GM19025 (cell line): Measurements from ENCODE around the gene LIF.
"Not testable (repeated sequence)": the region's sequence is repeated elsewhere in the genome, so short reads cannot be mapped to it uniquely, and the experiment has no call there.

Source experiments
- ATAC-seq: cut with Tn5 transposase; IDR thresholded peaks from one replicate; pipeline ENCODE4 v1.9.1; 2021; ENCODE audit warnings: mild to moderate bottlenecking, low read depth, moderate library complexity; ENCODE audit not compliant: unreplicated experiment

The LIF gene

DNA sequence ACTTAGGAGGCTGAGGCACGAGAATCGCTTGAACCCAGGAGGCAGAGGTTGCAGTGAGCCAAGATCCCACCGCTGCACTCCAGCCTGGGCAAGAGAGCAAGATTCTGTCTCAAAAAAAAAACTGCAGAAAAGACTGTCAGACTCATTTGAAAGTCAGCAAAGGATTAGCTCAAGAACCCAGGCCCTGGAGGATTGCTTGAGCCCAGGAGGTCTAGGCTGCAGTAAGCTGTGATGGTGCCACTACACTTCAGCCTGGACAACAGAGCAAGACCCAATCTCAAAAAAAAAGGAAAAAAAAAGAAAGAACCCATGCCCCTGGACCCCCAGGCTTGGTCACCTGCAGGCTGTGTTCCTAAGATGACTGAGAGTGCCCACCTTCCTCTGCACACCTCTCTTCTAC lies 16.2 kb downstream of the LIF start:
- ATAC-seq, result no peak

DNA sequence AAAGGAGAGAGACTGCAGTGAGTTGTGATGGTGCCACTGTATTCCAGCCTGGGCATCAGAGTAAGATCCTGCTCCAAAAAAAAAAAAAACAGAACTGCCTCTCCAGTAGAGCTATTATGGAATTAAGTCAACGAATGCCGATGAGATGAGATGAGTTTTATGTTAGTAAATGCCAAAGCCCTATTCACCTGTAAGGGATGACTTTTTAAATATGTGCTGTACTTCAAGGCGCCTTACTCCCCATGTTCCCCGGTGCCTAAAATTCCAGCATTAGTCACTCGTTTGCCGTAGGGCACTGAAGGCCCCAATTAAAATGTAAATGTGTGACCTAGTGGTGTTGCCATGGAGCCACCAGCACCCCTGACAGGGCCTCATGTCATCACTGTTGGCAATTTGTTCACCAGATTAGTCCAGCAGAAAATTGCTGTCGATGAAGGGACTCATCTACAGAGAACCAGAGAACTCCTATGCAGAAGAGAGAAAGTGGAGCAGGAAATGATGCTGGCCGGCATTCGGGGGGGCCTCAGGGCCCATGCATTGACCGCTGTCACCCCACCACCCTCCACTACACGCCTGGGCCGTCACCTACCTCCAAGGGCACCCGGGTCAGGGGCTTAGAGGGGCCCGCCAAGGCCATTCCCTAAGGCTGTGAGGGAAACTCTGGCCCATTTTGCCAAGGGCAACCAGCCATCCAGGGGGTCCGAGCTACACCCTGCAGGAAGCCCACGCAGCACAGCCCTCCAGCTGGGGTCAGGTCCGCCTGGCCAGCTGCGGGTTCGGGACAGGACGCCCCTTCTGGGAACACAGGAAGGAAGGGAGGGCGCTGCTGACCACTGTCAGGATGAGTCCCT lies 17.8 kb downstream of the LIF start:
- ATAC-seq, result no peak

DNA sequence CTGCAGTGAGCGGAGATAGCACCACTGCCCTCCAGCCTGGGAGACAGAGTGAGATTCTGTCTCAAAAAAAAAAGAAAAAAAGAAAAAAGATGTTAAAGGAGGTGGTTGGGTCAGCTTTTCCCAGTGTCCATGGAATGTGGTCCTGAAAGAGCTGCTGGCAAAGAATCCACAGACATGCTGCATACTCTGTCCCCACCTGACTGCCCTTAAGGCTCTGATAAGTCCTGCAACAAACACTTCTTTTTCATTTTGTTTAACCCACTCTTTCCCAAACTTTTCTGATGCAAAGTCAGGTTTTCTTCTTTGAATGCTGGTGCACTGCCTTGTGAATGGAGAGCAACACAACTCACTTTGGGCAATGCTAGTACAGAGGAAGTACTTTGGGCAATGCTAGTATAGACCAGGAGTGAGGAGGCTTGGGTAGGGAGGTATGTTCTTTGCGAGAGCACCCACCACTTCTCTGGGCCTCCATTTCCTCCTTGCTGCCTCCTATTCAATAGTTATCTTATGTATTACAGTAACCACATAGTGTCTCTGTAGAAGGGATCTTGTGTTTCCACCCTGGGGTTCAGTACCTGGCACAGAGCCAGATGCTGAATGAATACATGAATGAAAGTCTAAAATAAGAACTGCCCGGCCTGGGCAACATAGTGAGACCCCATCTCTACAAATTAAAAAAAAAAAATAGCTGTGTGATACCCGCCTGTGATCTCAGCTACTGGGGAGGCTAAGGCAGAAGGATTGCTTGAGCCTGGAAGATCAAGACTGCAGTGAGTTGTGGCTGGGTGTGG lies 18.9 kb downstream of the LIF start:
- no peak for ATAC-seq

DNA sequence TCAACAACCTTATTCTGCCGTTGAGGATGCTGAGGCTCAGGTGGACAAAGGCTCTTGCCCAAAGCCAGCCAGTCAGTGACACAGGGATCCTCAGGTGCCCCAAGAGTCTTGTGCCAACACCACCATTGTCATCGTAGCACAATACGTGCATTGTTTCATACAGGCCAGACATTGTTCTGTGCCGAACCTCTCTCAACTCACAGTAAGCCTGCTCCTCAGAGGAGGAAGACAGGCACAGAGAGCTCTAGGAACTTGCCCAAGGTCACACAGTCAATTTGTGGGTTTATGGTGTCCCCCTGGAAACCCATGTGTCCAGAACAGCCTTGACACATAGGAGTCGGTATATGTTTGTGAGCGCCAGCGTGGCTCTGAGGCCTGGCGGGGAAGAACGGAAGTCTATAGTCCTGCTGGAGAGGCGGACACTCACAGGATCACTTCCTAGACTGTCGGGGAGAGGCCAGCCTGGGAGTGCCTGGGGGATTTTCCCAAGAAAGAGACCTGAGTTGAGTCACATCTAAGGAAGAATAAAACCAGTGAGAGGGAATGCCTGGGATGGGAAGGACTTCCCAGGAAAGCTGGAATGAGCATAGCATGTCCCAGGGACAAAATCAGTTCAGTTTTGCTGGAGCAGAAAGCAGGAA lies 20.2 kb downstream of the LIF start:
- no peak for ATAC-seq

DNA sequence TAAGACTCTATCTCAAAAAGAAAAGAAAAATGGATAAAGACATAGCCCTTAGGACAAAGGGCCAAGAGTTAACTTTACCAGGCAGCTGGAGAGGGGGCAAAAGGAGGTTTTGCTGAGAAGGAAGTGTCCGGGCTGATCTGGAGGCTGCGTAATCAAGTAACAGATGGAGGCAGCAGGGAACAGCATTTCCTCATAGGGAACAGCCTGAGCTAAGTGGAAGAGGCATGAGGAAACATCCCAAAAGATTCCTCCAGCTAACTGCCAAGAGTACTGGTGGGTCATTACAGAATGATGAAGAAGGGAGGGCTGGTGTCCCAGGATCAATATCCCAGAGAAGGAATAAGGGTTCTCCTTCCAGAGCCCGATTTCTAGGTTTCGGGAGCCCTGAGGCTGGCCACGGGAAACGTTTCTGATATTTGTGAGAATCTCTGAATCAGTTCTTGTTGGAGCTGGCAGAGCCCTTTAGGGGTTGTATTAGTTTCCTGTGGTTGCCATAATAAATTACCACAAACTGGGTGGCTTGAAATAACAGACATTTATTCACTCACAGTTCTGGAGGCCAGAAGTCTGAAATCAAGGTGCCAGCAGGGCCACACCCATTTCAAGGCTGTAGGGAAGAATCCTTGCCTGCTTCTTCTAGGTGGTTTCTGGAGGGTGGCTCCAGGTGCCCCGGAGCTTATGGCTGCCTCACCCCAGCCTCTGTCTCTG lies 21.2 kb downstream of the LIF start:
- no peak for ATAC-seq

DNA sequence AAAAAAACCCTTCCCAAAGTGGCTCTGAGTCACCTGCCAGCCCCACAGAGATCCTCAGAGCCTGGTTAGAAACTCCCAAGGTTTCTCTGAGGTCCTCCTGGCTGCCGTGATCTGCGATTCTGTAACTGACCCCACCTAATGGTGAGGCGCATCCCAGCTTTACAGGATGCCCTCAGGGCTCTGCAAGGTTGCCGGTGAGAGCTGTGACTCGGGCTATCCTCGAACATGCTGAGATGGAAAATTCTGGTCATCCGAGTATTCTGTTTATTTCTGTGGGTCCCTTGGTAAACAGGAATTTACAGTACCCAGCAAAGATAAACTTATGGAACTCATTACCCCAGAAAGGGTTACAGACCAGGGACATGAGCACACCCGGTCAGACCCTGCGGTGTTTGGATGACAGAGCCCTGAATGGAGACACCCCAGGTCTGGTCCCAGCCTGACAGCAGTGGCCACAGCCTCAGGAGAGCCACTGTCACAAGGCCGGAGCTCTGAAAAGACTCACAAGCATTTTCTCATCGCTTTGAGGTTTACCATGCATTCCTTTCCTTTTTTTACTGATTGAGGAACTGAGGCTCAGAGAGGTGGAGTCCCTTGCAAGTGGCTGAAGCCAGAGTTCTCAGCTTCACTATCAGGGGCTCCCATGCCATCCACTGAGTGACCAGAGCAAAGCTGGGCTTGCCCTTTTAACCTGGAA lies 22.2 kb downstream of the LIF start:
- no peak for ATAC-seq

DNA sequence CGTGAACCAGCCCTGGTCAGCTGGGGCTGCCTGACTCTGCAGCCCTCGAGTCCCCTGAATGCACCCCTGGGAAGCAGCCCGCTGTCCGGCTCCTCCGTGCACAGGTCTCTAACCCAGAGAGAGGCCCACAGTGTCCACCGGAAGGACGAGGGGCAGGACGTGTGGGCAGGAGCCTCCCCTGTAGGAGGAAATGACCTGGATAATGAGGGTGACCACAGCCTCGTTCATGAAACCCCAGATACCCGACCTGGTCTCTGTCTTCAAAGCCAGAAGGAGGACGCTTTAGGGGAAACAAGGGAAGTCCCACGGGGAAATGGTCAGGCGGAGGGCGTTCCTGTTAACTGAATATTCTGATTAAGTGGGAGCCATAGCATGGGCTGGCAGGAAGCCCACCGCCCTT lies 23.3 kb downstream of the LIF start:
- no peak for ATAC-seq

DNA sequence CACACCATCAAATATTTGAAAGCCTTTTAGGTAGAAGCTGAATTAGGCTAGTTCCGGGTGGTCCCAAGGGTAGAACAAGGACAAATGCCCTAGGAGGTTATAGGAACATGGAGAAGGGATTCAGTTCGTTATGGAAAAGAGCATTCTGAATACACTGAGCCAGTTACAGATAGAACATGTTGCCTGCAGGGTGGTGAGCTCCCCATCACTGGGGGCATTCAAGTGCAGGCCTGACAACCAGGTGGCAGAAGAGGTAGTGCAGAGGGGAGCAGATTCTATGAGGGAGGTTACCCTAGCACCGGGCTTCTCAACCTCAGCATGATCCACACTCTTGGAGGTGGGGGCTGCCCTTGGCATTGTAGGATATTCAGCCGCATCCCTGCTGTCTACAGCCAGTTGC lies 24.2 kb downstream of the LIF start:
- ATAC-seq, result no peak

DNA sequence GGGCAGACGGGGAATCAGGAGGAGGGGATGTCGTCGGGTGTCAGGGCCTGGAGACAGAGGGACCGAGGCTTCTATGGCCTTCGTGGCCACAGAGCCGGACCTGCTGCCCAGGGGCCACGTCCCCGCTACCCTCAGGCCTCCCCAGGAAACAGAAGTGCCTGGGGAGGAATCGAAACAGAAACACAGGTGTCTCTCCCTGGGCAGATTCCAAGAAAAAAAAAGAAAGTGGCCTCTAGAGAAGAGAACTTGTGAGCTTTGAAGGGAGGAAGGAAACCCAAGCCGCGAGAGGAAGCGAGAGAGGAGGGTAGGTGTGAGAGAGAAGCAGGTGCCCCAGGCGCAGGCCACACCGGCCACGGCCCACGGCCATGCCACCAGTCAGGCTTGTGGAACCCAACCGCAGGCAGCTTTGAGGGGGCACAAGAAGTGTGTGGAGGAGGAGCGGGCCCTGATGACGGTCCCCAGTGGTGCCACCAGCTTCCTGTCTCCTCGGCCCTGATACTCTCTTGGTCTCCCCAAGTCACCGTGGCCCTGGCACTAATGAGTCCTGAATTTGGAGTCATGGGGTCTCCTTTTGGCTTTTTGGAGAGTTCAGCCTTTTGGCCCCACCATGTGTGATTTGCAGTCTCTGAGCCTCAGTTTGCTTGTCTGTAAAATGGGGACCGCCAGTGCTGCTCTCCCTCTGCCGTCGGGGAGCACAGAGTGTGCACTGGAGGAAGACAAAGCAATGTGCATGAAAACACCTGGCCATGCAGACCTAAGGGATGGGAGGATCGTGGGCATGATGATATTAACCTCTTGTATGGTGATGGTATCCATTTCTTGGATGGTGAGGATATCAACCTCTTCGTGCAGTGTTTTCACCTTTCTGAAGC lies 25.2 kb downstream of the LIF start:
- no peak for ATAC-seq

DNA sequence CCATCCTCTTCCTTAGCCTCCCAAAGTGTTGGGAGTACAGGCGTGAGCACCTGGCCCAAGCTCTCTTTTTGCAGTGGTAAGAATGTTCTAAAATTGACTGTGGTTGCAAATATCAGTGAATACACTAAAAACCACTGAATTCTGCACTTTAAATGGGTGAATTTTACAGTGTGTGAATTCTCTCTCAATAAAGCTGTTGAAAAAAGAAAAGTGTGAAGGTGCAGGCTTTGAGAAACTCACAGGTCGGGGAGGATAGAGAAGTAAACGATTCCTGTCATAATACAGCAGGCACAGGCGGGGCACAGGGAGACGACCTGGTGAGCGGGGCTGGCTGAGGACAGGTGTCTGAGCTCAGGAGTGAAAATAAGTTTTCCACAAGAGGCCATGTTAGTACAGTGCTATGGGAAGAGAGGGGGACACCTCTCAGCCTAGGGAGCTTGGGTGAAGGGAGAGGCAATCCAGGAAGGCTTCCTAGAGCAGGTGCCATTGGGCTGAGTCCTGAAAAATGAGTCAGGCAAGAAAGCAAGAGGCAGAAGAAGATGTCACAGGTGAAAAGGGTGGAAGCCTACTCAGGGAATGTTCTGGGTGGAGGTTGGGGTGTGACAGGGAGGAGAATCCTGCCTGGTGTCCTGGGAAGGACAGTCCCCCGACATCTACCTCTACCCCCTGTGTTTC lies 26.1 kb downstream of the LIF start:
- ATAC-seq, result no peak

DNA sequence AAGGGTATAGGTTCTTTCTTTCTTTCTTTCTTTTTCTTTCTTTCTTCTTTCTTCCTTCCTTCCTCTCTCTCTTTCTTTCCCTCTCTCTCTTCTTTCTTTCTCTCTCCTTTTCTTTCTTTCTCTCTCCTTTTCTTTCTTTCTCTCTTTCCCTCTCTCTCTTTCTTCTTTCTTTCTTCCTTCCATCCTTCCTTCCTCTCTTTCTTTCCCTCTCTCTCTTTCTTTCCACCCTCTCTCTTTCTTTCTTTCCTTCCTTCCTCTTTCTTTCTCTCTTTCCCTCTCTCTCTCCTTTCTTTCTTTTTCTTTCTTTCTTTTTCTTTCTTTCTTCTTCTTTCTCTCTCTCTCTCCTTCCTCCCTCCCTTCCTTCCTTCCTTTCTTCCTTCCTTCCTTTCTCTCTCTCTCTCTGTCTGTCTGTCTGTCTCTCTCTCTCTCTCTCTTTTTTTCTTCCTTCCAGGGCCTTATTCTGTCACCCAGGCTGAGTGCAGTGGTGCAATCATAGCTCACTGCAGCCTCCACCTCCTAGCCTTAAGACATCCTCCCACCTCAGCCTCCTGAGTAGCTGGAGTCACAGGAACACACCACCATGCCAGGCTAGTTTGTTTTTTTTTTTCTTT lies 26.8 kb downstream of the LIF start:
- no peak for ATAC-seq

DNA sequence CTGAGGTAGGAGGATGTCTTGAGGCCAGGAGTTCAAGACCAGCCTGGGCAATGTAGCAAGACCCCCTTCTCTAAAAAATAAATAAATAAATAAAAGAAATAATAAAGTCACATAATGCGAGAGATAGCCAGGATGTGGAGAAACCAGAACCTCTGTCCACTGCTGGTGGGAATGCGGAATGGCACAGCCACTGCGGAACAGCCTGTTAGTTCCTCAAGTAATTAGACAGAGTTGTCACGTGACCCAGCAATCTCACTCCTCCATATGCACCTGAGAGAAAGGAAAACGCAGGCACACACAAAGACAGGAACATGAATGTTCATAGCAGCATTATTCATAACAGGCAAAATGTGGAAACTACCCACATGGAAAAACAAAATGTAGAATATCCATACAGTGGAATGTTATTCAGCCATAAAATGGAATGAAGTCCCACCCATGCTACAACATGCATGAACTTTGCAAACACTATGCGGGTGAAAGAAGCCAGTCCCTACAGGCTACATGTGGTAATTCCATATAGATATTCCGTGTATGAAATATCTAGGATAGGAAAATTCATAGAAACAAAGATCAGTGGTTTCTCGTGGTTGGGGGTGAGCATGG lies 27.4 kb downstream of the LIF start:
- no peak for ATAC-seq

DNA sequence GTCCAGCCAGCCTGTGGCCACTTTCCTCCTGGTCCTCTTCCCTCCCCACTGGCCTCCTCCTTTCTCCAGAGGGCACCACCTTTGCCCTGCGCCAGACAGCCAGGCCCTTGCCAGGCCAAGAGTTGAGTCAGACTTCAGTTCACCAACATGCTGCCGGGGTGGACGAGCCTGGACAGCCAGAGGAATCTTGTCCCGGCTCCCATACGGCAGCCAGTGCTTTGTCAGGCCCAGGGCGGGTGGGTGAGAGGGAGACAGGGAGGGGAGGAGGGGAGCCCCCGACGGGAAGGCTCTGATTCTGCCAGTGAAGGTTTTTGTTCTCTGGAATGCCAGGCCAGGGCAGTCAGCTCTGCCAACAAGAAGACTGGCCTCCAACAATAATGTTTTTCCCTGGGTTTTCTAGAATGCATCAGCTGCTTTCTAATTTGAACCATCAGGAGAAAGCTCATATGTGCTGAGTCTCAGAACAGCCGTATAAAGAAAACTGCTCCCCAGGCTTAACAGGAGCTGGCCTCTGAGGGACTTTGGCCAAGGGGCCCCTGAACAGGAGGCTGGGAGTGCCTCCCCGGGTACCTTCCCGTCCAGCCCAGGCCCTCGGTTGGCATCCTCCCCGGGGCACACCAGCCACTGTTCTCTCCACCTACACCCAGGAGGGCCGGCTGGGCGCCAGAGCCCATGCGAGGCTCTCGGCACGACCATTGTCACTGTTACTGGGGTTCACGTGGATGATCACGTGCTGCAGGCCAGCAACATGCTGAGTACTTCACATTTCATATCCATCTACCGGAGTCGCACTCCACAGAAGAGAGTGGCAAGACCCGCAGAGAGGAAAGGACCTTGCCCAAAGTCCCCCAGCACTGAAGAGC lies 28.6 kb downstream of the LIF start:
- no peak for ATAC-seq

DNA sequence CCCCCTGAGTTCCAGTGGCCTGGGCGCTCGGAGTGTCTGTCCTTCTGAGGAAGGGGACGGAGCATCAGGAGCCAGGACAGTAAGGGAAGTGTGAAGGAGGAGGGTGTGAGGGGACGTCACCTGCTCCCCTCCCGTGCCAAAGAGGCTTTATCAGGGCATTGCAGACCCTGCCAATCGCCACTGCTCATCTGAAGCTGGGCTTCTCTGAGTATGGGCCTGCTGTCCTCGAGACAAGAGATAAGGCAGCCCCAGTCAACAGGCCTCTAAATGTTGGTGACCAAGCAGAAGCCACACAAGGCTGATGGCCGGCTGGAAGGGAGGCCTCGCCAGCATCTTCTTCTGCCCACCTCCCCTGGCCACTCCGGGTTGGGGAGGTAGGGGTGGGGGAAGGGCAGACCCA lies 29.8 kb downstream of the LIF start:
- ATAC-seq, result no peak

DNA sequence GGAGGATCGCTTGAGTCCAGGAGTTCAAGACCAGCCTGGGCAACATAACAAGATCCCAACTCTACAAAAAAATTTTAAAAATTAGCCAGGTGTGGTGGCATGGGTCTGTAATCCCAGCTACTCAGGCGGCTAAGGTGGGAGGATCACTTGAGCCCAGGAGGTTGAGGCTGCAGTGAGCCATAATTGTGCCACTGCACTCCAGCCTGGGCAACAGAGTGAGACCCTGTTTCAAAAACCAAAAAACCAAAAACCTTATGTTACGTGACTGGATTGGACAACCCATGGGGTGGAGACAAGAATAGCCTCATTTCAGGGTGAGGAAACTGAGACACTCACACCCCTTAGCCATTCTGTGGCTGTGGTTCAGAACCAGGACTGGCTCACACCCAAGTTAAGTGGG lies 30.3 kb downstream of the LIF start:
- not testable (repeated sequence) for ATAC-seq

DNA sequence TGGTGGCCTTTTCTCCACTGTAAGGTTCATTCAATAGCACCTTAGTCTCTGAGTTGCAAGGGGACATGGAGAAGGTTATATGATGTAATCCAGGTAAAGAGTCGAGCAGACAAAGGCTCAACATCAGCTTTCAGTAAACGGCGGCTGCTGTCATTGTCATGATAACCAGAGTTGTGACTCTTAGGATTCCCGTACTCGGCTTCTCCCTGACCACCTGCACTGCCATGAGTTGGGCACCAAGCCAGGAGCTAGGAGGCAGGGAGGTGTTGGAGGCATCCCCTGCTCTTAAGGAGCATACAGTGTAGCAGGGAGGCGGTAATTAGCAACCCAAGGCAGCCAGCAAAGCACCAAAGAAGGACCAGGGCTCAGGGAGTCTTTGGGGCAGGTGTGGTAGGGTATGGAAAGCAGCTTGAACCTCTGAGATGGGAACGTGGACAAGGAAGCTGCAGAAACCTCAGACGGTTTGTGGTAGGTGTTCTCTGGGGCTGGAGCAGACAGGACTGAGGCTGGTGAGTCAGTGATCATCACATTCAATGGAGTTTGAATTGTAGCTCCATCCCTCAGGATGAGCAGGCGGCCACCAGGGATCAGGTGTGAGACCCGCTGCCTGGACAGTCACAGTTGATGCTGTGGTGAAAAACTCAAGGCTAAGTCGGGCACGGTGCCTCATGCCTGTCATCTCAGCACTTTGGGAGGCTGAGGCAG lies 31.7 kb downstream of the LIF start:
- no peak for ATAC-seq
